Peyer's patch (tissue), 4 donors: Measurements from ENCODE around the gene RALGPS1. TPM values are rescaled to one million over a fixed set of nuclear protein-coding genes. Genes with fewer than 3 reads are reported as not detected.

Source experiments
- DNase-seq, 3 donors: peaks; one replicate each; pipeline ENCODE4 v3.0.0-alpha.2; 2017 to 2019
- H3K27ac ChIP-seq, 4 donors: fragments of 200-600 bp; sonication (generic); one replicate each; pipeline ENCODE4 v1.5.1; 2016 to 2019
- H3K27me3 ChIP-seq, 2 donors: fragments of 200-600 bp; sonication (generic); one replicate each; pipeline ENCODE4 v1.5.1; 2019
- H3K36me3 ChIP-seq, 3 donors: fragments of 200-600 bp; sonication (generic); one replicate each; pipeline ENCODE4 v1.5.1; 2016 to 2019
- H3K4me1 ChIP-seq, 4 donors: fragments of 200-600 bp; sonication (generic); one replicate each; pipeline ENCODE4 v1.5.1; 2016 to 2019
- H3K4me3 ChIP-seq, 4 donors: fragments of 200-600 bp; sonication (generic); 1 replicate in 3 of 4; 2 replicates in 1 of 4; pipeline ENCODE4 v1.5.1; 2016 to 2019; ENCODE audit warnings: mild to moderate bottlenecking in 1 of 4
- H3K9me3 ChIP-seq, 4 donors: fragments of 200-600 bp; sonication (generic); one replicate each; pipeline ENCODE4 v1.5.1; 2016 to 2019; ENCODE audit warnings: mild to moderate bottlenecking in 1 of 4
- POLR2A ChIP-seq, 2 donors: fragments of 450-650 bp; IDR thresholded peaks; one replicate each; pipeline ENCODE4 v1.5.1; 2017; ENCODE audit warnings: antibody characterized with exemption in 2 of 2, mild to moderate bottlenecking in 2 of 2, moderate library complexity in 2 of 2
- total RNA-seq, 4 donors: library from RNA; depleted of rRNA; stranded (reverse); fragments of >200 nt; gene quantifications; one replicate each; pipeline ENCODE4 v1.1.0, GENCODE V29; 2016
- TF ChIP-seq, protein P1 (sequence below), 6 experiments: fragments of 450-650 bp in 4 of 6; fragments of 200-600 bp in 2 of 6; sonication (generic) in 1 of 6; IDR thresholded peaks; one replicate each; pipeline ENCODE4 v1.5.1; 2017 to 2019; ENCODE audit warnings: antibody characterized with exemption in 6 of 6, mild to moderate bottlenecking in 3 of 6, moderate library complexity in 1 of 6

The RALGPS1 gene
- total RNA-seq, 4 donors from 2014 or later, result 38.8 to 158 (median 141) TPM

DNA sequence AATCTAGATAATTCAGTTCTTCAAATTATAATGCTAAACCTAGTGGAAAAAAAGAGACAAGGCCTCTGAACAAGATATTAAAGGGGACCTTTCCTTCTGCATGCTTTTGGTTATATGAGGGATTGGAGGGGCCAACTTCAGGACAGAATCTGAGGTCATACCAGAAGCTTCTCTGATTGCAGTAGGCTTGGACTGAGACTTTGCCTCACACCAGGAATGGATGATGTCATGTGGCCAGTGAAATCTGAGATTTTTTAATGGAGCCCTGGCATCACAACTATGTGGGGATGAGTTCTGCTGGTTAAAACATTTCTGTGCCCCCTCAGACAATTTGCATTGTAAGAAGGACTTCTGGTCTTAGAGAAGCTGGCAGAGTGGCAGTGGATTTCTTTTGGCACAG lies 119.2 kb downstream of the RALGPS1 start:
- H3K27ac ChIP-seq, result no peak overlapping the region
- no peak for DNase-seq
- H3K4me1 ChIP-seq, result peaks cover 0 to 12% (median 0%) of the 10 kb centered on the region in 4 donors
- TF ChIP-seq, protein P1, sequence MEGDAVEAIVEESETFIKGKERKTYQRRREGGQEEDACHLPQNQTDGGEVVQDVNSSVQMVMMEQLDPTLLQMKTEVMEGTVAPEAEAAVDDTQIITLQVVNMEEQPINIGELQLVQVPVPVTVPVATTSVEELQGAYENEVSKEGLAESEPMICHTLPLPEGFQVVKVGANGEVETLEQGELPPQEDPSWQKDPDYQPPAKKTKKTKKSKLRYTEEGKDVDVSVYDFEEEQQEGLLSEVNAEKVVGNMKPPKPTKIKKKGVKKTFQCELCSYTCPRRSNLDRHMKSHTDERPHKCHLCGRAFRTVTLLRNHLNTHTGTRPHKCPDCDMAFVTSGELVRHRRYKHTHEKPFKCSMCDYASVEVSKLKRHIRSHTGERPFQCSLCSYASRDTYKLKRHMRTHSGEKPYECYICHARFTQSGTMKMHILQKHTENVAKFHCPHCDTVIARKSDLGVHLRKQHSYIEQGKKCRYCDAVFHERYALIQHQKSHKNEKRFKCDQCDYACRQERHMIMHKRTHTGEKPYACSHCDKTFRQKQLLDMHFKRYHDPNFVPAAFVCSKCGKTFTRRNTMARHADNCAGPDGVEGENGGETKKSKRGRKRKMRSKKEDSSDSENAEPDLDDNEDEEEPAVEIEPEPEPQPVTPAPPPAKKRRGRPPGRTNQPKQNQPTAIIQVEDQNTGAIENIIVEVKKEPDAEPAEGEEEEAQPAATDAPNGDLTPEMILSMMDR (IDR thresholded peaks at IDR 0.05), result no peak
- no peak for TF ChIP-seq POLR2A (IDR thresholded peaks at IDR 0.05)
- no peak overlapping the region for H3K4me3 ChIP-seq
- H3K27me3 ChIP-seq, result no peaks in the 10 kb centered on the region
- no peaks in the 10 kb centered on the region for H3K9me3 ChIP-seq
- no peaks in the 10 kb centered on the region for H3K36me3 ChIP-seq

DNA sequence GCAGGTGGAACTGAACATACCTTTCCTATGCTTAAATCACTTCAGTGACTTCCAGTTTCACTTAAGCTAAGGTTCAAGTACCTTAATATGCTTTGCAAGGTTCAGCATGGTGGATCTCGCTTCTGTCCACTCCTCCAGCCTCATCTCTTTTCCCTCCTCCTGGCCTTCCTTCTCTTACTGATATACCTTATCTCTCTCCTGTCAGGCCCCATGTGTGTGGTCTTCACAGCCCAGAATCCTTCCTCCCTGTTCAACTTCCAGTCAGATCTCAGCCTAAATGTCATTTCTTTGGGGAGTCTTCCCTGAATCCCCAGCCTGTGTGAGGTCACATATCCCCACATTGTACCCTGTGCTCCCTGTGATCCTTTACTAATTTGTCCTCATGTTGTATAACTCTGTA lies 120.1 kb downstream of the RALGPS1 start:
- Histone ChIP-seq H3K36me3 (no peaks in the 10 kb centered on the region), H3K4me3 (no peak overlapping the region), H3K27me3 (no peaks in the 10 kb centered on the region), H3K9me3 (no peaks in the 10 kb centered on the region), H3K27ac (peak overlapping the region in 3 of 4 donors; percentile 7 to 35 (median 30)), H3K4me1 (peaks cover 0 to 12% (median 0%) of the 10 kb centered on the region in 4 donors)
- DNase-seq, result no peak
- TF ChIP-seq, protein P1 (IDR thresholded peaks at IDR 0.05), result no peak
- TF ChIP-seq POLR2A (IDR thresholded peaks at IDR 0.05), result no peak

GRCh38 chr9:127035423-127035822 lies 120.8 kb downstream of the RALGPS1 start:
- TF ChIP-seq, protein P1 (IDR thresholded peaks at IDR 0.05), result no peak
- no peak for TF ChIP-seq POLR2A (IDR thresholded peaks at IDR 0.05)
- no peaks in the 10 kb centered on the region for H3K9me3 ChIP-seq
- peak in 1 of 3 donors; percentile 65 for DNase-seq
- no peaks in the 10 kb centered on the region for H3K36me3 ChIP-seq
- no peak overlapping the region for H3K4me3 ChIP-seq
- no peaks in the 10 kb centered on the region for H3K27me3 ChIP-seq
- peaks cover 0 to 12% (median 0%) of the 10 kb centered on the region in 4 donors for H3K4me1 ChIP-seq
- H3K27ac ChIP-seq, result peak overlapping the region in 3 of 4 donors; percentile 7 to 48 (median 39)

GRCh38 chr9:127035948-127036347 lies 121.4 kb downstream of the RALGPS1 start:
- Histone ChIP-seq H3K9me3 (no peaks in the 10 kb centered on the region), H3K27me3 (no peaks in the 10 kb centered on the region), H3K27ac (peak overlapping the region; percentile 19 to 48 (median 40)), H3K4me1 (peaks cover 0 to 12% (median 0%) of the 10 kb centered on the region in 4 donors), H3K36me3 (no peaks in the 10 kb centered on the region), H3K4me3 (no peak overlapping the region)
- TF ChIP-seq POLR2A (IDR thresholded peaks at IDR 0.05), result no peak
- DNase-seq, result no peak

GRCh38 chr9:127036437-127036836 lies 121.9 kb downstream of the RALGPS1 start:
- Histone ChIP-seq H3K9me3 (no peaks in the 10 kb centered on the region), H3K4me1 (peaks cover 0 to 12% (median 0%) of the 10 kb centered on the region in 4 donors), H3K27me3 (no peaks in the 10 kb centered on the region), H3K27ac (peak overlapping the region; percentile 19 to 48 (median 40)), H3K4me3 (no peak overlapping the region), H3K36me3 (no peaks in the 10 kb centered on the region)
- DNase-seq, result no peak
- TF ChIP-seq POLR2A (IDR thresholded peaks at IDR 0.05), result no peak
- TF ChIP-seq, protein P1 (IDR thresholded peaks at IDR 0.05), result no peak

GRCh38 chr9:127038531-127038930 lies 123.9 kb downstream of the RALGPS1 start:
- no peak for TF ChIP-seq POLR2A (IDR thresholded peaks at IDR 0.05)
- TF ChIP-seq, protein P1 (IDR thresholded peaks at IDR 0.05), result no peak
- Histone ChIP-seq H3K4me1 (peaks cover 0 to 12% (median 0%) of the 10 kb centered on the region in 4 donors), H3K9me3 (no peaks in the 10 kb centered on the region), H3K27me3 (no peaks in the 10 kb centered on the region), H3K4me3 (no peak overlapping the region), H3K27ac (no peak overlapping the region), H3K36me3 (no peaks in the 10 kb centered on the region)
- no peak for DNase-seq
